K562 (cell line): ENCODE results near the gene USP24. TPM values are rescaled to one million over a fixed set of nuclear protein-coding genes. Genes with fewer than 3 reads are reported as not detected.
A peak's percentile ranks its signal among the peaks of the same experiment; 100 is the strongest.

ENCODE experiments used
- ATAC-seq: fragments of 200-7000 bp; cut with Tn5 transposase; 3 replicates; pipeline ENCODE4 v1.9.1; 2020; ENCODE audit warnings: moderate library complexity
- BruUV-seq: library from RNA; stranded (reverse); fragments of 400-500 nt; replicated peaks from 2 replicates; lab custom pipeline; 2021; lab: Mats Ljungman, UMichigan
- CTCF ChIA-PET: fragments of 300-600 bp; formaldehyde crosslinking; extraction: SDS; loops from one replicate; lab custom pipeline; 2021; ENCODE audit warnings: low intra/inter-chr PET ratio; lab: Yijun Ruan, JAX
- POLR2A ChIA-PET: fragments of 300-600, 350-650 bp; sonication (Branson Sonifier 250); formaldehyde crosslinking; extraction: SDS; loops from one replicate; lab custom pipeline; 2021; ENCODE audit warnings: antibody characterized with exemption, inconsistent platforms; lab: Yijun Ruan, JAX
- DNase-seq, 4 experiments: peaks; one replicate each; pipeline versions ENCODE4 v3.0.0 to v3.0.0-alpha.2; 2011 to 2018; ENCODE audit warnings: low spot score in 3 of 4, mixed read lengths in 3 of 4; ENCODE audit errors: extremely low read depth in 1 of 4
- FAIRE-seq: peaks from 2 replicates; lab custom pipeline; 2011; peaks lifted over from hg19 to GRCh38; lab: Jason Lieb, UNC
- H2AFZ ChIP-seq: 2 replicates; pipeline ENCODE4 v1.6.0; 2011; ENCODE audit warnings: low read depth, low read length, control low read depth, inconsistent platforms
- H3K27ac ChIP-seq: fragments of 200-600 bp; 3 replicates; pipeline ENCODE4 v1.8.0; 2011; ENCODE audit warnings: low read depth, mild to moderate bottlenecking, control low read depth, inconsistent platforms, low read length, moderate library complexity, mixed read lengths; ENCODE audit errors: extremely low read depth
- H3K27me3 ChIP-seq, 2 experiments: fragments of 300-600 bp in 1 of 2; 2 replicates in 1 of 2; 3 replicates in 1 of 2; pipeline versions ENCODE4 v1.6.0 to v1.8.0; 2011; ENCODE audit warnings: inconsistent platforms in 2 of 2, low read length in 2 of 2, mild to moderate bottlenecking in 1 of 2, mixed read lengths in 1 of 2, moderate library complexity in 1 of 2; ENCODE audit not compliant: control insufficient read depth in 2 of 2, insufficient read depth in 2 of 2
- H3K36me3 ChIP-seq: fragments of 300-600 bp; 3 replicates; pipeline ENCODE4 v1.8.0; 2011; ENCODE audit warnings: mild to moderate bottlenecking, low read length, inconsistent platforms; ENCODE audit not compliant: control insufficient read depth, insufficient read depth
- H3K4me1 ChIP-seq, 2 experiments: fragments of 200-600 bp in 1 of 2; replicated peaks in 1 of 2; 2 replicates in 1 of 2; 3 replicates in 1 of 2; pipeline versions ENCODE4 v1.5.1 to v1.8.0; 2011; ENCODE audit warnings: inconsistent platforms in 2 of 2, low read length in 2 of 2, mild to moderate bottlenecking in 1 of 2, mixed read lengths in 1 of 2, moderate library complexity in 1 of 2; ENCODE audit not compliant: control insufficient read depth in 2 of 2, insufficient read depth in 2 of 2
- H3K4me2 ChIP-seq: 2 replicates; pipeline ENCODE4 v1.6.1; 2011; ENCODE audit warnings: low read length, control low read depth, inconsistent platforms, mixed read lengths; ENCODE audit not compliant: insufficient read depth
- H3K4me3 ChIP-seq: fragments of 200-600 bp; sonication (generic), shearing (Covaris generic); 2 replicates; pipeline ENCODE4 v1.5.1; 2016; ENCODE audit warnings: control low read depth, inconsistent platforms
- H3K79me2 ChIP-seq: fragments of 200-600 bp; 3 replicates; pipeline ENCODE4 v1.8.0; 2011; ENCODE audit warnings: low read length, inconsistent platforms; ENCODE audit not compliant: control insufficient read depth, insufficient read depth
- H3K9ac ChIP-seq, 2 experiments: 2 replicates each; pipeline versions ENCODE4 v1.6.0 to v1.6.1; 2011; ENCODE audit warnings: low read depth in 2 of 2, low read length in 2 of 2, control low read depth in 1 of 2, inconsistent platforms in 1 of 2, mild to moderate bottlenecking in 1 of 2, mixed read lengths in 1 of 2; ENCODE audit not compliant: insufficient read depth in 1 of 2
- H3K9me1 ChIP-seq: one replicate; pipeline ENCODE4 v1.6.0; 2011; ENCODE audit warnings: inconsistent platforms, mild to moderate bottlenecking, low read length, moderate library complexity; ENCODE audit not compliant: control insufficient read depth, insufficient read depth
- H3K9me3 ChIP-seq: replicated peaks from 2 replicates; pipeline ENCODE4 v1.5.1; 2011; ENCODE audit warnings: low read depth, low read length, inconsistent platforms; ENCODE audit not compliant: control insufficient read depth, insufficient read depth
- H4K20me1 ChIP-seq: replicated peaks from 2 replicates; pipeline ENCODE4 v1.6.1; 2011; ENCODE audit warnings: low read length, inconsistent platforms, mixed read lengths; ENCODE audit not compliant: control insufficient read depth, insufficient read depth
- ARID3B ChIP-seq: fragments of 250-450 bp; sonication (Bioruptor Pico); IDR thresholded peaks from 2 replicates; pipeline ENCODE4 v1.4.0; 2020; ENCODE audit warnings: borderline replicate concordance
- NONO ChIP-seq, 2 experiments: fragments of 200-400 bp in 1 of 2; fragments of 450-650 bp in 1 of 2; formaldehyde crosslinking in 1 of 2; IDR thresholded peaks; 2 replicates each; pipeline ENCODE4 v1.6.1; 2017; ENCODE audit warnings: low read depth in 2 of 2, mild to moderate bottlenecking in 2 of 2, moderate library complexity in 2 of 2, low read length in 1 of 2
- RBFOX2 ChIP-seq: fragments of 200-400 bp; formaldehyde crosslinking; IDR thresholded peaks from 2 replicates; pipeline ENCODE4 v1.6.1; 2017; ENCODE audit warnings: low read depth, mild to moderate bottlenecking, low read length, moderate library complexity
- SIN3B ChIP-seq: fragments of 450-650 bp; IDR thresholded peaks from 2 replicates; pipeline ENCODE4 v1.6.1; 2017; ENCODE audit warnings: low read depth, mild to moderate bottlenecking, moderate library complexity
- ZFP1 ChIP-seq: fragments of 450-650 bp; formaldehyde crosslinking; IDR thresholded peaks from 2 replicates; pipeline ENCODE4 v1.4.0; 2020; ENCODE audit warnings: mild to moderate bottlenecking, mixed read lengths
- ZNF124 ChIP-seq: sonication (generic); formaldehyde crosslinking; IDR thresholded peaks from 2 replicates; pipeline ENCODE4 v1.8.1; 2022; ENCODE audit warnings: missing genetic modification reagents
- whole genome bisulfite sequencing: fragments of 100-300 bp; shearing (Covaris generic); methylation state at CpG from one replicate; pipeline ENCODE4 v1.1.6; 2016; ENCODE audit warnings: low coverage, mixed read lengths; ENCODE audit not compliant: insufficient coverage; ENCODE audit errors: missing lambda C conversion rate; 5-methylcytosine and 5-hydroxymethylcytosine counted together
- in situ Hi-C: fragments of 300-500 bp; cut with MboI; formaldehyde crosslinking; loops from 4 replicates; pipeline ENCODE4 v1.15.0; 2018; ENCODE audit warnings: inconsistent platforms, mixed read lengths
- intact Hi-C: fragments of 100-400 bp; cut with micrococcal nuclease; formaldehyde crosslinking; loops from 2 replicates; pipeline ENCODE4 v1.14.2; 2022
- polyA plus RNA-seq, 8 experiments: library from polyadenylated mRNA; depleted of rRNA in 4 of 8; stranded (reverse) in 5 of 8; unstranded in 3 of 8; fragments of >200 nt; fragmentation: Nextera tagmentation in 2 of 8; fragmentation: Illumina TruSeq in 1 of 8; extraction: Ambion mirVana in 2 of 8; extraction: Trizol in 1 of 8; gene quantifications; 2 replicates each; pipeline versions ENCODE4 v1.2.1 to v1.2.3, GENCODE V29; 2011 to 2014; ENCODE audit warnings: inconsistent platforms in 1 of 8, missing spikeins in 1 of 8
- total RNA-seq, 7 experiments: library from RNA; depleted of rRNA in 6 of 7; stranded (reverse); fragments of >200 nt in 6 of 7; fragmentation: Illumina TruSeq in 2 of 7; extraction: Trizol in 2 of 7; gene quantifications; 2 replicates each; pipeline versions ENCODE4 v1.2.1 to v1.2.3, GENCODE V29; 2011 to 2021; ENCODE audit warnings: low replicate concordance in 1 of 7
- TF ChIP-seq, protein P1 (sequence below), 3 experiments: fragments of 200-800 bp in 1 of 3; fragments of 250-450 bp in 1 of 3; fragments of 450-650 bp in 1 of 3; sonication (Bioruptor Pico) in 1 of 3; sonication (Bioruptor generic) in 1 of 3; formaldehyde crosslinking in 1 of 3; IDR thresholded peaks; 2 replicates each; pipeline versions ENCODE4 v1.6.1 to v1.8.0; 2016 to 2022; ENCODE audit warnings: mild to moderate bottlenecking in 2 of 3, missing genetic modification characterization in 2 of 3, missing compliant biosample characterization in 1 of 3, moderate library complexity in 1 of 3
- TF ChIP-seq, protein P2 (sequence below): sonication (generic); formaldehyde crosslinking; IDR thresholded peaks from 2 replicates; pipeline ENCODE4 v1.5.0; 2020; ENCODE audit warnings: missing genetic modification reagents

Gene USP24
- total and polyA plus RNA-seq, 9 of the 15 experiments (the other 6 are each of a cell fraction or from before 2014, with no cell fraction given): 7.7 to 62.6 (median 36.8) TPM

- ChIA-PET CTCF (no interaction called here), POLR2A (interaction anchor here (0.8 to 1.6 kb wide), 6 partner anchors 9 to 57 kb away, joined by 3 to 5 read pairs (median 4); no protein-coding TSS in a partner anchor)
- in situ Hi-C loops (no loop called here), intact Hi-C loops (no loop called here)
- no peak for ATAC-seq
- H3K4me1 ChIP-seq: peaks cover 0 to 3% of the 10 kb centered on the region in 2 experiments; a peak in 1 of 5 replicates
- no TSS peak for BruUV-seq
- H2AFZ ChIP-seq: no peak overlapping the region
- DNase-seq: no peak
- H4K20me1 ChIP-seq: no peaks in the 10 kb centered on the region
- H3K27ac ChIP-seq: no peak overlapping the region
- no peaks in the 10 kb centered on the region for H3K9me3 ChIP-seq
- H3K27me3 ChIP-seq: no peaks in the 10 kb centered on the region
- H3K9ac ChIP-seq: no peak overlapping the region
- H3K4me3 ChIP-seq: no peak overlapping the region
- FAIRE-seq: no peak
- peaks cover 93% of the 10 kb centered on the region; the same call in 2 of the 3 replicates for H3K36me3 ChIP-seq
- WGBS: 70% methylated on average over 13 of the region's 15 CpGs
- H3K4me2 ChIP-seq: no peak overlapping the region
- TF ChIP-seq RBFOX2: 0 out of 2 replicates have a peak, but pooled peaks have one; percentile 29
- no peak for TF ChIP-seq ARID3B (CRISPR knock-in tag)
- TF ChIP-seq, protein P1, sequence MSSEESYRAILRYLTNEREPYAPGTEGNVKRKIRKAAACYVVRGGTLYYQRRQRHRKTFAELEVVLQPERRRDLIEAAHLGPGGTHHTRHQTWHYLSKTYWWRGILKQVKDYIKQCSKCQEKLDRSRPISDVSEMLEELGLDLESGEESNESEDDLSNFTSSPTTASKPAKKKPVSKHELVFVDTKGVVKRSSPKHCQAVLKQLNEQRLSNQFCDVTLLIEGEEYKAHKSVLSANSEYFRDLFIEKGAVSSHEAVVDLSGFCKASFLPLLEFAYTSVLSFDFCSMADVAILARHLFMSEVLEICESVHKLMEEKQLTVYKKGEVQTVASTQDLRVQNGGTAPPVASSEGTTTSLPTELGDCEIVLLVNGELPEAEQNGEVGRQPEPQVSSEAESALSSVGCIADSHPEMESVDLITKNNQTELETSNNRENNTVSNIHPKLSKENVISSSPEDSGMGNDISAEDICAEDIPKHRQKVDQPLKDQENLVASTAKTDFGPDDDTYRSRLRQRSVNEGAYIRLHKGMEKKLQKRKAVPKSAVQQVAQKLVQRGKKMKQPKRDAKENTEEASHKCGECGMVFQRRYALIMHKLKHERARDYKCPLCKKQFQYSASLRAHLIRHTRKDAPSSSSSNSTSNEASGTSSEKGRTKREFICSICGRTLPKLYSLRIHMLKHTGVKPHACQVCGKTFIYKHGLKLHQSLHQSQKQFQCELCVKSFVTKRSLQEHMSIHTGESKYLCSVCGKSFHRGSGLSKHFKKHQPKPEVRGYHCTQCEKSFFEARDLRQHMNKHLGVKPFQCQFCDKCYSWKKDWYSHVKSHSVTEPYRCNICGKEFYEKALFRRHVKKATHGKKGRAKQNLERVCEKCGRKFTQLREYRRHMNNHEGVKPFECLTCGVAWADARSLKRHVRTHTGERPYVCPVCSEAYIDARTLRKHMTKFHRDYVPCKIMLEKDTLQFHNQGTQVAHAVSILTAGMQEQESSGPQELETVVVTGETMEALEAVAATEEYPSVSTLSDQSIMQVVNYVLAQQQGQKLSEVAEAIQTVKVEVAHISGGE (CRISPR knock-in tag; IDR thresholded peaks at IDR 0.05): no peak
- TF ChIP-seq ZNF124 (CRISPR knock-in tag): no peak
- no peak for TF ChIP-seq SIN3B
- TF ChIP-seq, protein P2, sequence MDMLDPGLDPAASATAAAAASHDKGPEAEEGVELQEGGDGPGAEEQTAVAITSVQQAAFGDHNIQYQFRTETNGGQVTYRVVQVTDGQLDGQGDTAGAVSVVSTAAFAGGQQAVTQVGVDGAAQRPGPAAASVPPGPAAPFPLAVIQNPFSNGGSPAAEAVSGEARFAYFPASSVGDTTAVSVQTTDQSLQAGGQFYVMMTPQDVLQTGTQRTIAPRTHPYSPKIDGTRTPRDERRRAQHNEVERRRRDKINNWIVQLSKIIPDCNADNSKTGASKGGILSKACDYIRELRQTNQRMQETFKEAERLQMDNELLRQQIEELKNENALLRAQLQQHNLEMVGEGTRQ: no peak
- no peak for TF ChIP-seq NONO (IDR thresholded peaks at IDR 0.05; ENCODE audit: low read depth in 2 of 2, low read length in 1 of 2)
- TF ChIP-seq ZFP1 (CRISPR knock-in tag): no peak
- TF ChIP-seq, all 486 proteins: peak for 1
- Histone ChIP-seq H3K79me2 (no peaks in the 10 kb centered on the region; the same call in 2 of the 3 replicates), H3K9me1 (no peaks in the 10 kb centered on the region)
These were observed 157.8 kb downstream of the USP24 start for GRCh38 chr1:55057270-55057955.
